GM12891 (cell line): ENCODE measurements around the gene ZMIZ1.

Experiments used
- PAX5 ChIP-seq: IDR thresholded peaks from 2 replicates; pipeline ENCODE4 v1.6.1; 2011; ENCODE audit warnings: low read length, moderate library complexity, mild to moderate bottlenecking; ENCODE audit not compliant: insufficient read depth, severe bottlenecking
- POLR2A ChIP-seq: IDR thresholded peaks from 2 replicates; pipeline ENCODE4 v1.6.1; 2011; ENCODE audit warnings: low read depth, low read length, control low read depth
- POLR2AphosphoS5 ChIP-seq: IDR thresholded peaks from 2 replicates; pipeline ENCODE4 v1.6.1; 2011; ENCODE audit warnings: low read depth, low read length, control low read depth
- SPI1 ChIP-seq: IDR thresholded peaks from 2 replicates; pipeline ENCODE4 v1.6.1; 2011; ENCODE audit warnings: low read depth, low read length, control low read depth
- TAF1 ChIP-seq: IDR thresholded peaks from 2 replicates; pipeline ENCODE4 v1.6.1; 2011; ENCODE audit warnings: low read depth, low read length, control low read depth

DNA sequence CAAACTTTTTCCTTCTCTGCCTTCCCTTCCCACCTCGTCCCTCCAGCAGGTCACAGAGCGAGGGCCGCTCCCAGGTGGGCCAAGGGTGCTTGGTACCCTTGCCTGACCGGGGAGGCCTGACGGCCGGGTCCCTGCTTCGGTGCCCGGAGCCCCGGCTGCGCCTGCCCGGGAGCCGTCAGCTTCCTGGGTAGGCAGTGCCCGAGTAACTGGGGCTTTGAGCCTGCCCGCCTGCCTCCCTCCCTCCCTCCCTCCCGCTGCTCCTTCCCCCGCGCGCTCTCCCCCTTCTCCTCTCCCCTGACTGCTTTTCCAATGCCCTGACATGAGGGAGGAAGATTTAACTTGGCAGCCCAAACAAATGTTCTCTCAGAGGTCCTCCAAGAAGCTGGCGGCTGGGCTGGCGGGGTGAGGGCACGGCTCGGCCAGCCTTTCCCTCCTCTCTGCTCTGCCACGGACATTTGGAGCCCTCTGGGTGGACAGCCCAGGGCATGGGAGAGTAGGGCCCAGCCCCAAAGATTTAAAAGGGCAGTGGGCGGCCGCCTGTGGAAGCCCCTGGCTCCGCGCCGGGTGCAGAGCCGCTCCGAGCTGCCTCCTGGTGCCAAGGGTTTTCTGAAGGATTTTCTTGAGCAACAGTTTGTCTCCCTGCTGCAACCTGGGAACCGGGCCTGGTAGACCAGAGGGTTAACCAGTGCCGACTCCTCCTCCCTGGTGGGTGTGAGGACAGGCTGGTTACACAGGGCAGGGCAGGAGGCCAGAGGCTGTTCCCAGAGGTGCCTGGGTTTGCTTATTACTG is 2.0 kb downstream of the ZMIZ1 start:
- TF ChIP-seq SPI1 (no peak), POLR2A (no peak), POLR2AphosphoS5 (no peak), TAF1 (no peak), PAX5 (no peak)
